Activated B cell treated with CpG ODN at 0.5 μM for 24 hours (primary cell): Measurements from ENCODE around the gene CYB561. TPM values are rescaled to one million over a fixed set of nuclear protein-coding genes. Genes with fewer than 3 reads are reported as not detected.

Experiments used
- ATAC-seq: fragments of 200-7000 bp; cut with Tn5 transposase; one replicate; pipeline ENCODE4 v1.10.0; 2021; ENCODE audit warnings: low read depth, mild to moderate bottlenecking, moderate library complexity
- CTCF ChIA-PET: fragments of 350-600 bp; sonication (Branson Sonifier 250); formaldehyde crosslinking; loops from one replicate; lab custom pipeline; 2021; ENCODE audit warnings: antibody characterized with exemption; lab: Charles Lee
- POLR2A ChIA-PET: fragments of 350-600 bp; sonication (Branson Sonifier 250); formaldehyde crosslinking; loops from one replicate; lab custom pipeline; 2021; ENCODE audit warnings: antibody characterized with exemption; lab: Charles Lee
- DNase-seq: peaks from one replicate; pipeline ENCODE4 v3.0.0; 2022
- H3K27ac Mint-ChIP-seq: one replicate; pipeline ENCODE4 v1.8.0; 2020; ENCODE audit warnings: mixed read lengths
- H3K27me3 Mint-ChIP-seq: one replicate; pipeline ENCODE4 v1.8.0; 2021; ENCODE audit warnings: mixed read lengths
- H3K36me3 Mint-ChIP-seq: one replicate; pipeline ENCODE4 v1.8.0; 2021; ENCODE audit warnings: low read depth, mixed read lengths
- H3K4me1 Mint-ChIP-seq: one replicate; pipeline ENCODE4 v1.8.0; 2021; ENCODE audit warnings: mixed read lengths
- H3K4me3 Mint-ChIP-seq: one replicate; pipeline ENCODE4 v1.8.0; 2020; ENCODE audit warnings: mild to moderate bottlenecking, mixed read lengths
- H3K9me3 Mint-ChIP-seq: one replicate; pipeline ENCODE4 v1.8.0; 2020; ENCODE audit warnings: mixed read lengths
- intact Hi-C: fragments of 100-400 bp; cut with micrococcal nuclease; formaldehyde crosslinking; loops from one replicate; pipeline ENCODE4 v1.15.1; 2024
- total RNA-seq: library from RNA; stranded (reverse); gene quantifications from 2 replicates; pipeline ENCODE4 v1.2.3, GENCODE V29; 2022
- TF ChIP-seq, protein P1 (sequence below): fragments of 200-600 bp; IDR thresholded peaks from one replicate; pipeline ENCODE4 v1.8.0; 2022; ENCODE audit warnings: antibody characterized with exemption, mild to moderate bottlenecking

CYB561 gene
- total RNA-seq, 1 donor from 2014 or later, result 18.9 TPM

- DNase-seq, result no peak
- peaks cover 2% of the 10 kb centered on the region for H3K27me3 Mint-ChIP-seq
- H3K36me3 Mint-ChIP-seq, result no peaks in the 10 kb centered on the region
- H3K4me1 Mint-ChIP-seq, result no peaks in the 10 kb centered on the region
- H3K27ac Mint-ChIP-seq, result no peak overlapping the region
- POLR2A ChIA-PET, result no interaction called here
- no peak for ATAC-seq
- CTCF ChIA-PET, result interaction anchor here (1.7 to 3.2 kb wide), 2 partner anchors 13 to 192 kb away, joined by 7 to 10 read pairs; no protein-coding TSS in a partner anchor
- H3K4me3 Mint-ChIP-seq, result no peak overlapping the region
- TF ChIP-seq, protein P1, sequence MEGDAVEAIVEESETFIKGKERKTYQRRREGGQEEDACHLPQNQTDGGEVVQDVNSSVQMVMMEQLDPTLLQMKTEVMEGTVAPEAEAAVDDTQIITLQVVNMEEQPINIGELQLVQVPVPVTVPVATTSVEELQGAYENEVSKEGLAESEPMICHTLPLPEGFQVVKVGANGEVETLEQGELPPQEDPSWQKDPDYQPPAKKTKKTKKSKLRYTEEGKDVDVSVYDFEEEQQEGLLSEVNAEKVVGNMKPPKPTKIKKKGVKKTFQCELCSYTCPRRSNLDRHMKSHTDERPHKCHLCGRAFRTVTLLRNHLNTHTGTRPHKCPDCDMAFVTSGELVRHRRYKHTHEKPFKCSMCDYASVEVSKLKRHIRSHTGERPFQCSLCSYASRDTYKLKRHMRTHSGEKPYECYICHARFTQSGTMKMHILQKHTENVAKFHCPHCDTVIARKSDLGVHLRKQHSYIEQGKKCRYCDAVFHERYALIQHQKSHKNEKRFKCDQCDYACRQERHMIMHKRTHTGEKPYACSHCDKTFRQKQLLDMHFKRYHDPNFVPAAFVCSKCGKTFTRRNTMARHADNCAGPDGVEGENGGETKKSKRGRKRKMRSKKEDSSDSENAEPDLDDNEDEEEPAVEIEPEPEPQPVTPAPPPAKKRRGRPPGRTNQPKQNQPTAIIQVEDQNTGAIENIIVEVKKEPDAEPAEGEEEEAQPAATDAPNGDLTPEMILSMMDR, result no peak
- intact Hi-C loops, result no loop called here
- no peaks in the 10 kb centered on the region for H3K9me3 Mint-ChIP-seq
Observed at GRCh38 chr17:63419949-63420867, 25.9 kb downstream of the CYB561 start.

GRCh38 chr17:63419398-63419797 is 26.7 kb downstream of the CYB561 start:
- ATAC-seq (no peak), DNase-seq (no peak)
- Mint-ChIP-seq H3K36me3 (no peaks in the 10 kb centered on the region), H3K27ac (no peak overlapping the region), H3K4me3 (no peak overlapping the region), H3K9me3 (no peaks in the 10 kb centered on the region), H3K4me1 (no peaks in the 10 kb centered on the region), H3K27me3 (peaks cover 2% of the 10 kb centered on the region)
- TF ChIP-seq, protein P1, result no peak
- intact Hi-C loops, result no loop called here
- CTCF ChIA-PET, result interaction anchor here (1.7 to 3.2 kb wide), 2 partner anchors 13 to 193 kb away, joined by 7 to 10 read pairs; no protein-coding TSS in a partner anchor
- POLR2A ChIA-PET, result no interaction called here

GRCh38 chr17:63418540-63418939 is 27.6 kb downstream of the CYB561 start:
- Mint-ChIP-seq H3K4me1 (no peaks in the 10 kb centered on the region), H3K9me3 (no peaks in the 10 kb centered on the region), H3K27ac (no peak overlapping the region), H3K36me3 (no peaks in the 10 kb centered on the region), H3K4me3 (no peak overlapping the region), H3K27me3 (peaks cover 2% of the 10 kb centered on the region)
- POLR2A ChIA-PET, result no interaction called here
- CTCF ChIA-PET, result interaction anchor here (1.7 to 3.2 kb wide), 2 partner anchors 12 to 194 kb away, joined by 7 to 10 read pairs; no protein-coding TSS in a partner anchor
- DNase-seq (no peak), ATAC-seq (no peak)
- TF ChIP-seq, protein P1, result no peak
- intact Hi-C loops, result no loop called here

DNA sequence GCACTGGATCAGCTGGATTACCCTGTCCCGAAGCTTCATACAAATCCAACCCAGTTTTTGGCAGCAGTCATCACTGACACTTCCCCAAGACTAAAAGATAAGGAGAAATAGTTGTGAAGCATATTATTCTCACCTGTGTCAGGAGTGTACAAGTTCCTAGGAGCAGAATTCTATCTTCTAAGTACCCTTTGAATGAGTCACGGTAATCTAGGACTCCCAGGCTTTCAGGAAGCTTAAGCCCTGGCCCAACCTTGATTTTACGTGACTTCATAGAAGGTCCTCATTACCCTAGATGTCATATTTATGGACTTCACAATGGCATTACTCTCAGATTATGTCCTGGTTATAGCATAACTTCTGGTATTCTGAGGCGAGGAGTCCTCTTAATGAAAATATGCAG is 31.9 kb downstream of the CYB561 start:
- intact Hi-C loops, result no loop called here
- ATAC-seq, result no peak
- DNase-seq, result no peak
- no peaks in the 10 kb centered on the region for H3K36me3 Mint-ChIP-seq
- ChIA-PET CTCF (interaction anchor here (1.0 to 1.2 kb wide), 2 partner anchors 12 to 65 kb away, joined by 3 to 4 read pairs; no protein-coding TSS in a partner anchor), POLR2A (no interaction called here)
- H3K4me1 Mint-ChIP-seq, result no peaks in the 10 kb centered on the region
- H3K27me3 Mint-ChIP-seq, result no peaks in the 10 kb centered on the region
- no peak overlapping the region for H3K4me3 Mint-ChIP-seq
- TF ChIP-seq, protein P1, result no peak
- no peaks in the 10 kb centered on the region for H3K9me3 Mint-ChIP-seq
- H3K27ac Mint-ChIP-seq, result no peak overlapping the region

DNA sequence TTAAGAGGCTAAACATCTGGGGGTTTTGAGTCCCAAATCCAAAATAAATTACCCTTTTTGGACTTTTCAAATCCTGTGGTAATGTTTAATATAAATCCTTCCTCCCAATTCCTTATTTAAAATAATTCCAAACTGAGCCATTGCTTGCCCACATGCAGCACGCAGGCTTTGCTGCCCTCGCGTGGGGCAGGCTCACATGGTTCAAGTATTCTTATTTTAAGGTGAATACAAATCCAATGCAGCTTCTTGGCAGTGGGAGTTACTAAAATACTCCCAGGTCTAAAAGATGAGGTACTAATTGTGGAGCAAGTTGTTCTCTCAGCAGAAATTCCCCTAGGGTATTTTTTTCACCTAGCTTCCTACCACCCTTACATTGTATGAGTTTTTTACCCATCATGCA is 33.0 kb downstream of the CYB561 start:
- Mint-ChIP-seq H3K4me3 (no peak overlapping the region), H3K27me3 (no peaks in the 10 kb centered on the region), H3K36me3 (no peaks in the 10 kb centered on the region), H3K27ac (no peak overlapping the region), H3K4me1 (no peaks in the 10 kb centered on the region), H3K9me3 (no peaks in the 10 kb centered on the region)
- no peak for DNase-seq
- ChIA-PET POLR2A (no interaction called here), CTCF (no interaction called here)
- intact Hi-C loops, result no loop called here
- no peak for ATAC-seq
- TF ChIP-seq, protein P1, result no peak
